ENCODE measurements around the gene CIAO1. TPM values are rescaled to one million over a fixed set of nuclear protein-coding genes. Genes with fewer than 3 reads are reported as not detected.

CIAO1 gene
- total and polyA plus RNA-seq, 2 of the 8 experiments (the other 6 are each of a cell fraction or from before 2014, with no cell fraction given) = 63.7 to 99.2 TPM

DNA sequence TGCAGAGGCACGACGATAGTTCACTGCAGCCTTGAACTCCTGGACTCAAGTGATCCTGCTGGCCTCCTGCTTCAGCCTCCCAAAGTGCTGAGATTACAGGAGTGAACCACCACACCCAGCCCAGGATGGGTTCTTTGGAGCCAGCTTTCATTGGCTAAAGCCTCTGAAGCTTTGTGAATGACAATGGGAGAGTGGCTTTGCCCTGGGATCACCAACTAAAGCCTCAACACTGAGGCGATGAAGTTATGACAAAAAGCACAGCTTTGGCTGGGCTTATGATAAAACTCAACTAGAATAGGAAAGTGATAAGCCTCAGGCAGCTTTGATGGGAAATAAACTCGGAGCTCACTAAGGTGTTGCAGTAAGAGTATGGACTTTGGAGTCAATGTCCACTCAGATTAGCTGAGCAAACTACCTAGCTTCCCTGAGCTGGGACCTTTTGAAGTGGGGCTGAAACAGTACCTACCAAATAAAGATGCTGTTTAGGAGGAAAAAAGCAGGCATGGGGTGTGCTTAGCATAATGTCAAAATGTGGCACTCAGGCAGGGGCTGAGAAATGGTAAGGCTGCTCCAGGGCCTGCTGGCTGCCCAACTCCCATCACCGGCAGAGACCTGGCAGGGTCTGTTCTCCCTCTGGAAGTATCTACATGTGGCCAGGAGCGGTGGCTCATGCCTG is 4.6 kb upstream of the CIAO1 start (continued):
- TF ChIP-seq, protein P1, sequence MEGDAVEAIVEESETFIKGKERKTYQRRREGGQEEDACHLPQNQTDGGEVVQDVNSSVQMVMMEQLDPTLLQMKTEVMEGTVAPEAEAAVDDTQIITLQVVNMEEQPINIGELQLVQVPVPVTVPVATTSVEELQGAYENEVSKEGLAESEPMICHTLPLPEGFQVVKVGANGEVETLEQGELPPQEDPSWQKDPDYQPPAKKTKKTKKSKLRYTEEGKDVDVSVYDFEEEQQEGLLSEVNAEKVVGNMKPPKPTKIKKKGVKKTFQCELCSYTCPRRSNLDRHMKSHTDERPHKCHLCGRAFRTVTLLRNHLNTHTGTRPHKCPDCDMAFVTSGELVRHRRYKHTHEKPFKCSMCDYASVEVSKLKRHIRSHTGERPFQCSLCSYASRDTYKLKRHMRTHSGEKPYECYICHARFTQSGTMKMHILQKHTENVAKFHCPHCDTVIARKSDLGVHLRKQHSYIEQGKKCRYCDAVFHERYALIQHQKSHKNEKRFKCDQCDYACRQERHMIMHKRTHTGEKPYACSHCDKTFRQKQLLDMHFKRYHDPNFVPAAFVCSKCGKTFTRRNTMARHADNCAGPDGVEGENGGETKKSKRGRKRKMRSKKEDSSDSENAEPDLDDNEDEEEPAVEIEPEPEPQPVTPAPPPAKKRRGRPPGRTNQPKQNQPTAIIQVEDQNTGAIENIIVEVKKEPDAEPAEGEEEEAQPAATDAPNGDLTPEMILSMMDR (IDR thresholded peaks at IDR 0.05; ENCODE audit: control extremely low read depth in 1 of 3, insufficient read depth in 1 of 3, low read depth in 1 of 3, low read length in 3 of 3) = no peak
- TF ChIP-seq JUND (IDR thresholded peaks at IDR 0.05; ENCODE audit: low read length) (no peak), SRF (IDR thresholded peaks at IDR 0.05; ENCODE audit: low read depth, low read length) (no peak), JUN (IDR thresholded peaks at IDR 0.05; ENCODE audit: low read depth, low read length) (no peak), CREB1 (IDR thresholded peaks at IDR 0.05) (no peak), SIRT6 (IDR thresholded peaks at IDR 0.05; ENCODE audit: low read length) (no peak)
- TF ChIP-seq, protein P2, sequence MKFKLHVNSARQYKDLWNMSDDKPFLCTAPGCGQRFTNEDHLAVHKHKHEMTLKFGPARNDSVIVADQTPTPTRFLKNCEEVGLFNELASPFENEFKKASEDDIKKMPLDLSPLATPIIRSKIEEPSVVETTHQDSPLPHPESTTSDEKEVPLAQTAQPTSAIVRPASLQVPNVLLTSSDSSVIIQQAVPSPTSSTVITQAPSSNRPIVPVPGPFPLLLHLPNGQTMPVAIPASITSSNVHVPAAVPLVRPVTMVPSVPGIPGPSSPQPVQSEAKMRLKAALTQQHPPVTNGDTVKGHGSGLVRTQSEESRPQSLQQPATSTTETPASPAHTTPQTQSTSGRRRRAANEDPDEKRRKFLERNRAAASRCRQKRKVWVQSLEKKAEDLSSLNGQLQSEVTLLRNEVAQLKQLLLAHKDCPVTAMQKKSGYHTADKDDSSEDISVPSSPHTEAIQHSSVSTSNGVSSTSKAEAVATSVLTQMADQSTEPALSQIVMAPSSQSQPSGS (IDR thresholded peaks at IDR 0.05; ENCODE audit: low read length) = no peak

All from H1 (cell line).